Ureter (tissue), 1 donor: ENCODE data around the gene CTNNA1. TPM values are rescaled to one million over a fixed set of nuclear protein-coding genes. Genes with fewer than 3 reads are reported as not detected.

Source experiments
- DNase-seq: peaks from one replicate; pipeline ENCODE4 v3.0.0-alpha.2; 2020; ENCODE audit warnings: low spot score
- total RNA-seq: library from RNA; stranded (reverse); gene quantifications from one replicate; pipeline ENCODE4 v1.2.4, GENCODE V29; 2023
- donor health status: DM: yes; HTN: yes; CAD: no.

CTNNA1 gene
- total RNA-seq, 1 donor from 2014 or later = 379 TPM

- DNase-seq = no peak
These were observed 96.7 kb downstream of the CTNNA1 start for GRCh38 chr5:138849882-138850281.

GRCh38 chr5:138850865-138851435 lies 97.7 kb downstream of the CTNNA1 start:
- DNase-seq = no peak

- DNase-seq = no peak
These were observed 99.9 kb downstream of the CTNNA1 start for GRCh38 chr5:138853132-138853531.

GRCh38 chr5:138867011-138867410 lies 113.8 kb downstream of the CTNNA1 start:
- no peak for DNase-seq

GRCh38 chr5:138869038-138869437 lies 115.8 kb downstream of the CTNNA1 start:
- DNase-seq = no peak

- no peak for DNase-seq
These were observed 116.7 kb downstream of the CTNNA1 start for GRCh38 chr5:138869763-138870500.

- DNase-seq = no peak
These were observed 117.4 kb downstream of the CTNNA1 start for GRCh38 chr5:138870611-138871010.

- no peak for DNase-seq
These were observed 119.7 kb downstream of the CTNNA1 start for GRCh38 chr5:138872841-138873465.

GRCh38 chr5:138873466-138874221 lies 120.4 kb downstream of the CTNNA1 start:
- no peak for DNase-seq

- no peak for DNase-seq
These were observed 121.0 kb downstream of the CTNNA1 start for GRCh38 chr5:138874241-138874640.

- no peak for DNase-seq
These were observed 121.7 kb downstream of the CTNNA1 start, which contains the start of gene LRRTM2 for GRCh38 chr5:138874771-138875551. Gene LRRTM2 (minus strand): TSS chr5:138875335. CDS start chr5:138874911, 424 bp downstream.

- DNase-seq = no peak
These were observed 122.3 kb downstream of the CTNNA1 start for GRCh38 chr5:138875552-138875875.

GRCh38 chr5:138875946-138876345 lies 122.7 kb downstream of the CTNNA1 start:
- DNase-seq = no peak

- no peak for DNase-seq
These were observed 123.6 kb downstream of the CTNNA1 start for GRCh38 chr5:138876811-138877210.

GRCh38 chr5:138878437-138879235 lies 125.4 kb downstream of the CTNNA1 start:
- DNase-seq = no peak

- DNase-seq = no peak
These were observed 130.0 kb downstream of the CTNNA1 start for GRCh38 chr5:138883211-138883610.

GRCh38 chr5:138884094-138884493 lies 130.9 kb downstream of the CTNNA1 start:
- DNase-seq = no peak

GRCh38 chr5:138884554-138884953 lies 131.3 kb downstream of the CTNNA1 start:
- no peak for DNase-seq

- no peak for DNase-seq
These were observed 136.8 kb downstream of the CTNNA1 start for GRCh38 chr5:138889994-138890393.

GRCh38 chr5:138890644-138891043 lies 137.4 kb downstream of the CTNNA1 start:
- DNase-seq = no peak

- DNase-seq = no peak
These were observed 142.7 kb downstream of the CTNNA1 start for GRCh38 chr5:138895918-138896317.
